ENCODE measurements around the gene PTPRD.

Gene PTPRD

GRCh38 chr9:8332871-8333270, 2279.9 kb downstream of the PTPRD start (continued):
- TF ChIP-seq ZBTB49 (tag by site-specific recombination; IDR thresholded peaks at IDR 0.05; ENCODE audit: low read depth) (no peak), ZBTB26 (tag by site-specific recombination; optimal IDR thresholded peaks at IDR 0.05) (no peak), BCL11A (tag by site-specific recombination; IDR thresholded peaks at IDR 0.05; ENCODE audit: low read depth) (no peak), ZNF341 (tag by site-specific recombination; IDR thresholded peaks at IDR 0.05; ENCODE audit: low read depth) (no peak), ZNF280C (tag by site-specific recombination; IDR thresholded peaks at IDR 0.05) (no peak), ZNF416 (tag by site-specific recombination; IDR thresholded peaks at IDR 0.05) (no peak), AEBP2 (tag by site-specific recombination; IDR thresholded peaks at IDR 0.05; ENCODE audit: borderline replicate concordance) (no peak), ZFP69B (tag by site-specific recombination; IDR thresholded peaks at IDR 0.05) (no peak)

- POLR2A ChIA-PET = no interaction called here
- no peaks in the 10 kb centered on the region for H3K36me3 ChIP-seq (ENCODE audit: control insufficient read depth in 2 of 2, insufficient read depth in 1 of 2, low read length in 2 of 2)
These were observed 2280.5 kb downstream of the PTPRD start for GRCh38 chr9:8332331-8332650.

More at GRCh38 chr9:8332331-8332650, 2280.5 kb downstream of the PTPRD start:
- Histone ChIP-seq H3K27ac (ENCODE audit: extremely low read depth, low read depth, low read length) (no peak overlapping the region), H3K4me1 (ENCODE audit: control insufficient read depth, insufficient read depth, low read length) (no peaks in the 10 kb centered on the region), H3K9me3 (ENCODE audit: control insufficient read depth, insufficient read depth, low read depth, low read length) (no peaks in the 10 kb centered on the region), H3K4me3 (ENCODE audit: low read depth, low read length) (no peak overlapping the region)
- no peak for TF ChIP-seq ZNF362 (tag by site-specific recombination; IDR thresholded peaks at IDR 0.05)
- TF ChIP-seq ZNF76 (tag by site-specific recombination; IDR thresholded peaks at IDR 0.05; ENCODE audit: borderline replicate concordance, low read depth) = no peak
- TF ChIP-seq ZNF639 (tag by site-specific recombination; IDR thresholded peaks at IDR 0.05) = no peak
- no peak for TF ChIP-seq ZNF292 (tag by site-specific recombination; IDR thresholded peaks at IDR 0.05; ENCODE audit: borderline replicate concordance, low read depth)
- no peak for TF ChIP-seq HOXD13 (CRISPR knock-in tag; IDR thresholded peaks at IDR 0.05; ENCODE audit: borderline replicate concordance)
- no peak for TF ChIP-seq ZNF114 (tag by site-specific recombination; IDR thresholded peaks at IDR 0.05)
- no peak for TF ChIP-seq ZBTB26 (tag by site-specific recombination; optimal IDR thresholded peaks at IDR 0.05)
- TF ChIP-seq ZNF629 (tag by site-specific recombination; IDR thresholded peaks at IDR 0.05) = no peak
- no peak for TF ChIP-seq ZSCAN23 (tag by site-specific recombination; IDR thresholded peaks at IDR 0.05)
- TF ChIP-seq ZSCAN30 (tag by site-specific recombination; IDR thresholded peaks at IDR 0.05) = no peak
- TF ChIP-seq PRDM4 (tag by site-specific recombination; IDR thresholded peaks at IDR 0.05) = no peak
- no peak for TF ChIP-seq SP2 (tag by site-specific recombination; IDR thresholded peaks at IDR 0.05)
- CTCF ChIA-PET = interaction anchor here (0.6 kb wide), 1 partner anchor 12 kb away, joined by 3 read pairs; no protein-coding TSS in a partner anchor
